GM11168 (cell line): ENCODE measurements around the gene SPRED2.

ENCODE experiments used
- in situ Hi-C: fragments of 300-500 bp; cut with MboI; formaldehyde crosslinking; loops from one replicate; pipeline ENCODE4 v1.12.0; 2022; ENCODE audit warnings: low sequenced_read_pairs; ENCODE audit not compliant: unreplicated experiment

The SPRED2 gene

DNA sequence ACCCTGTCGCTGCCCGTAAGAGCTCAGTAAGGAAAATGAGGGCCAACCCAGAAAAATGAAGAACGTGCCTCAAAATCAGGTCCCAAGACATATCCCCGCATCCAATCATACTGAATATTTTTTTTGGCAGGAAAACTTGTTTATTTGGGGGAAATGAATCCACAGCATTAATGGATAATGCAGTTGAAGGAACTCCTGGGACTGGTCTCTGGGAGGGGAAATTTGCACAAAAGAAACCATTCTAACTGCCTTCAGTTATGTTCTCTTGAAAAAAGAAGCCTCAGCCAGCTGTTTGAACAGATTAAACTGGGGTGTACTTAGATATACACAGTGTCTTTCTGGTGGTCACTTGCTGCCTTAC lies 61.3 kb downstream of the SPRED2 start:
- in situ Hi-C loops: no loop called here

DNA sequence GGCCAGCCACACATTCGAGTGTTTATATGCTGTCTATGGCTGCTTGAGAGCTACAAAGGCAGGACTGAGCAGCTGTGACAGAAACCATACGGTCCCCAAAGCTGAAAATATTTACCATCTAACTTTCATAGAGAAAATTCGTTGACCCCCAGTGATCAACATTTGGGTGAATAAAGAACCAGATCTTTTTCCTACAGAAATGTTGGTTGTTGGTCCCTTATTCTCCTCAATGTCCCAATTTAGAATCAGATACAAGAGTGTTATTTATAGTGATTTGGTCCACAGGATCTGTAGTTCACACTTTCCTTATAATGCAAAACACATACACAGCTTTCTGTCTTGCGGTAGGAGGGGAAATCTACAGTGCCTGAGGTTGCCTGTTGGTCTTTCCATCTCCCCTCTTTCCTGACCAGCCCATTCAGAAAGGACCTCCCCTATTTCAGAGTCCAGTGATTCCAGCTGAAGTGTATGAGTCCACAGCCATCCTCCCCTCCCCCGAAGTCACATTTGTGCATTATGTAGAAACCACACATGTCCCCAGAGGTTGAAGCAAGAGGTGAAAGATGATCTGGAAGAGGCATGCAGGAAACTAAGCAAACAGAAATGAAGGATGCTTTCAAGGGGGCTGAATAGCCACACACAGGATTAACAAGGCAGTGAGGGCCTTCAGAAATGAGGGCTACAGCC lies 61.9 kb downstream of the SPRED2 start:
- in situ Hi-C loops: no loop called here

DNA sequence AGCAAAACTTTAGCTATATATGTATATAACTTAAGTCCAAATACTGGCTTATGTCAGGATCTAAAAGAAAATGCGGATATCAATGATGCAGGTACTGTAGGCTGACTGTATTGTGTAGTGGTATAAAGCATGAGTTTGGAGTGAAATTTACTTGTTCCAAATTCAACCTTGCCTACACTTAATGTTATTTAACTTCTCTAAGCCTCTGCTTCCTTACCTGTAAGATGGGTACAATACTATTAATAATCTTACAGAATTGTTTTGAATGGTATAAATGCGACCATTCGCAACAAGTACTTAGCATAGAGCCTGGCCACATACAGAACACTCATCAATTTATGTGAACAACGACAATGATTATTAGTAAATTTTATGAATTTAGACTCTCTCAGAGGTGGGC lies 62.4 kb downstream of the SPRED2 start:
- in situ Hi-C loops: no loop called here

DNA sequence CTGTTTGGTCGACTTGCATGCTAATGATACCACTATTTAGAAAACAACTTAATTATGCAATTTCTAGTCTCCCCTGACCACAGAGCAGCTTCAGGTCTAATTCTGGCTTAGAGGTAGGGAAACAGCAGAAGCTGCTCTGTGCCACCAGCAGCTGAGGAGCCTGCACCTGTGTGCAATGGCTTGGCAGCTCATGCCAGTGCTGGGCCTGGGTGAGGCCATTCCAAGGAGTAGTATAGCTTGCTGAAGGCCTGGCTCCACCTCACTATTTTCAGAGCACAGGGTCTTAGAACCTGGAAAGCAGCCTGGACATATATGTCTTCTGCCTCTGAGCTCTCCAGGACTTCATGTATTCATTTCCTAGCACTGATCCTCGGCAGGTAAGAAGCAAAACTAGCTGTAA lies 62.8 kb downstream of the SPRED2 start:
- in situ Hi-C loops: no loop called here

DNA sequence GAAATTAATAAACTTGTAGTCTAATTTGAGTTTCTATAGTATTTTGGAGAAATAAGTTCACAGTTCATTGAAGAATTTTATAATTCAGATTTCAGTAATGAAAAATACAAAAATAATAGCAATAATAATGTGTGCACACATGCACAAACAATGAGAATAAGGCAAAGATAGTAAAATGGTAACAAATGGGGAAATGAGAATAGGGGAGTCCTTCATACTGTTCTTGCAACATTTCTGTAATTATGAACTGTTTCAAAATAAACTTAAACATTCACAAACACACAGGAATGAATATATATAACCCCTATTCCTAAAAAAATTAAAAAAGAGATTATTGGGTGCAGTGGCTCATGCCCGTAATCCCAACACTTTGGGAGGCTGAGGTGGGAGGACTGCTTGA lies 63.9 kb downstream of the SPRED2 start:
- in situ Hi-C loops: no loop called here

DNA sequence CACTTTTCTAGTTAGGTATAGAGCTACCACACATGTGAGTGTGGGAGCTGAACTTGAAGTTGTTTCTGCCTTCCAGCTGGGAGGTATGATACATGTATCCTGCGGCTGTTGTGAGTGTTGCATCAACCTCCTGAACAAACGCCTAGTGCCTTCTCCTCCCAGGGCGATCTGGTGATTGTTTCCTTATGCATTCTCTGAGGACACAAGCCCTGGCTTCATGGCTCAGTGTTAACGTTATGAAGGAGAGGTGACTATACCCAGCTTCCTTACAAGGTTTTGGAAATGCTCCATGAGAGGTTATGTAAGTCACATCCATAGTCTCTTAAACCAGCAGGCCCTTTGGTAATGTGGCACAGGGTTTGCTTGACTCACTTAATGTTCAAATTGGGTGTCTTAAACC lies 64.9 kb downstream of the SPRED2 start:
- in situ Hi-C loops: no loop called here

DNA sequence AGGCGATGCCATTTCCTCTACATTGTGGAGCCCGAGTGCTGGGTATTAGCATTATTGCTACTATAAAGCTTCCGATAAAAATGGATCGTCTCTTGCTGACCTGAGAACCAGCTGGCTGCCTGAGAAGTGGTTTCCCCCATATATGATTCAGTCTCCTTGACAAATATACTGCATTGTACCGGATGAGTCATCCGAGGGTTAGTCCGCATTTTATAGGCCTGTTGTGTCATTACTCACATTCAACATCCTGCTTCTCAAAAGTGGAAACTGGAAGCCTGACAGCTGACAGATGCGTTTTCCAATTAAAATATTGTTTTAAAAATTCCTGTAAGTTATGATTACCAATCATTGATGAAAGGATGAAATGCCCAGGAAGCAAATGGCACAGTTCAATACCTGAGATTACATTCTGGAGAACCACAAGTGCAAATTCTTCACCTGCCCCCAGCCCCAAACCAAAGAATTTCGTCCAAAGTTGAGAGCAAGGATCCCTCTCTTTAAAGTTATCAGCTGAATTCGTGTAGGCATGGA lies 65.7 kb downstream of the SPRED2 start:
- in situ Hi-C loops: no loop called here

DNA sequence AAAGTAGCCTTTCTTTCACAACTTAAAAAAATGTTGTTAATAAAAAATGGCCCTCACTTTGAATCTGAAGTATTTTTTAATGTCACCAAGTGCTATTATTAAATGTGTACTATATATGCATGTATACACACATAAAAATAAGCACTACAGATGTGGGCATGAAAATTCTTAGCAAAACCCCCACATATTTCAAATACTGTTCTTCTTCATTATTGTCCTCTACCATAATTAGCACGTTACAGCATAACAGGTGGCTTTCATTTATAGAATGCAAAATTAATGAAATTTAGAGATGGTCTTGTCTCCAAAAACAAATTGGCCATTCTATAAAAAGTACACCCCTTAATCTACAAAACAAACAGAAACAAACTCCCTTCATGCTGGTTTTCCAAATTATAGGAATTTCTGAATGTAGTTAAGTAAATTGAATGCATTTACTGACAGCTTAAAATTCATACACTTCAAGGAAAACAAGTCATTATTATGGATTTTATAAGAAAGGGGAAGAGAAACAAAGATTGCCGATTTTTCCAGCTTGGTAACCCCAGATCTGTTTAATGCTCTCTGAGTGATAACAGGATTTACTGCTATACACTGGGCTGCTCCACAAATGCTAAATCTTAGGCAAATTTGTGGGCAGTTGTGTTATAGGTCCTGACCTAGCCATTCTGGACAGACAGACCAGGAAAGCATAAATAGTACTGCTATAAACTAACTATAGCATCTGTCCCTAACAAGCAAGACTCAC lies 67.2 kb downstream of the SPRED2 start:
- in situ Hi-C loops: no loop called here

DNA sequence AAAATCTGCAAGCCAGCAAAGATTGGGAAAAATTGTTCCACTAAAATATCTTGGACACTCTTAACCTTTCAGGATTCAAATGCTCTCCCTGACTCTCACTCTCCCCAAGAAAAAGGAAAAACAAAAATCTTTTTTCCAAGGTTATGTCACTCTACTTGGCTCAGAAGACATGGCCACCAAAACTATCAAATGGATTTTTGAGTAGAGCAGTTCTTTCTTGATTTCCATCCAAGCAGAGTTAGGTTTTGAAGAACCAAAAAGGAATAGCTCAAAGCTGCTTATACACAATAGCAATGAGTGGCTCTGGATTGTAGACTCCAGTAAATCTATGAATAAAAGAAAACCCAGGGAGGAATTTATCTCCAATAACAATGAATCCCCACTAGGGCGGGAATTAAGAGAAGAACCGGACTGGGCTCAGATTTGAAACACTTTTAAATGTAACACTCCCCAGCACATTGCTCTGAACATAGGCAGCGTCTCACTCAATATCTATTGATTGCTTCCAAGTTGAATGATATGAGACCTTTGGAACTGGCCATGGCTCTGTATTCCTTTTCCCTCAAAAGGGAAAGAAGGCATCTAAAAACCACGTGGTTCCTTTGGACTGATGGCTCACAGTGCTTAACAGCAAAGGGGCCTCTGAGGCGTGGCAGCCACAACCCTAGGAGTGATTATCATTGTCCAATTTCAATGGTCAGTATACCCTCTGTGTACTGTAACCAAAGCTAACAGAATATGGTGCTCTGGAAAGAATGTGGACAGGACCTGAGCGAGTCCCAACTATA lies 68.3 kb downstream of the SPRED2 start:
- in situ Hi-C loops: no loop called here

DNA sequence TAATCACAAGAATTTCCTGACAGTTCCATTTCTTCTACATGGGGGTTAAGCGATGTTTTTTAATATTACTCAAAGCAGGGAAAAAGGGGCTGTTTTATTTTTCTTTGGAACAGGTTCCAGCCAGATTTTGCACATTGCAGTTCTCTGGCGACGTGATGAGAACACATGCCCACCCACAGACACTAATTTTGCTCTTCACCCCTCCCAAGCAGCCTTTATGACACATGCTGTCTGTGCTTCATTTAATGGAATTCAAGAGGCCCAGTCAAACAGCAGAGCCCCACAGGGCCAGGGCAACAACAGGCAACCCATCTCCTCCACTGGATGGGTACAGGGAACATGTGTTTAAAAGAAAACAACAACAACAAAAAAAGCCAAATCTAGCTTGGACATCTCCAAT lies 70.8 kb downstream of the SPRED2 start:
- in situ Hi-C loops: no loop called here

DNA sequence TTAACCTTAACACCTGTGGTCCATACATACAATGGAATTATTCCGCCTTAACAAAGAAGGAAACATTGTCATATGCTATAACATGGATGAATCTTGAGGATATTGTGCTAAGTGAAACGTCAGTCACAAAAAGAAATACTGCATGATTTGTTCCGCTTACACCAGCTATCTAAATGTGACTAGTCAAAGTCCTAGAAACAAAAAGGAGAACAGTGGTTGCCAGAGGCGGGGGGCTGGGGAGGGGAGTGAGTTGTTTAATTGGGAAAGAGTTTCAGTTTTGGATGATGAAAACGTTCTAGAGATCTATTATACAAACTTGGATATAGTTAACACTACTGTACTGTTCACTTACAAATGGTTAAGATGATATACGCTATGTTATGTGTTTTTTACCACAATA lies 72.0 kb downstream of the SPRED2 start:
- in situ Hi-C loops: no loop called here

DNA sequence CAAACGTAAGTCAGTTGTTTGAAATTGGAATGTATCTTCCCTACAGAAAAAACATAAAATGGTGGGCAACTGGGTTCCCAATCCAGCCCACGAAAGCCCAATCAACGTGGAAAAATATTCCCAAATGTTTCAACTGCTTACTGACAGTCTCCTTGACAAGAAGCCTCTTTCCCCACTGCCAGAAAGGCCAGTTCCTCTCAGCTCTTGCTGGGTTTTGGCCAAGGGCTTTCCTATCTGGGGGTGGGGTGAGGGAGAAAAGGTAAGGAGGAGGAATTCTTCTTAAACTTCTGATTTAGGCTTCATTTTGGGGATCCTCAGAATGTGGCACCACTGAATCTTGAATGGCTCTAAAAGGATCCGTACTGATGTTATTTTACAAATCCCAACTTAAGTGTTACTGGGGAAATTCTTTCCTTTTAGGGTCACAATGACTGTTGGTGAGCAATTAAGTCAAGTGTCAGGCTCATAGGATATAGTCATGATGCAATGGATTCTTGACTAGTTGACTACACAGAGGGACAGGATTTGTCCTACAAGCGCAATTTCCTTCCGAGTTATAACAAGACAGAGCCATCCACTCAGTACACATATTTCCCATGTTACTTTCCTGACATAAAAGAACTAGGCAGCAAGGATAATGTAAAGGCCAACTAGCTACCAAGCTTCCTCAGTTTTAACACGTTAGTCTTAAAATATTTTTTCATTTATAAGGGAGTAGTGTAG lies 73.6 kb downstream of the SPRED2 start:
- in situ Hi-C loops: no loop called here

DNA sequence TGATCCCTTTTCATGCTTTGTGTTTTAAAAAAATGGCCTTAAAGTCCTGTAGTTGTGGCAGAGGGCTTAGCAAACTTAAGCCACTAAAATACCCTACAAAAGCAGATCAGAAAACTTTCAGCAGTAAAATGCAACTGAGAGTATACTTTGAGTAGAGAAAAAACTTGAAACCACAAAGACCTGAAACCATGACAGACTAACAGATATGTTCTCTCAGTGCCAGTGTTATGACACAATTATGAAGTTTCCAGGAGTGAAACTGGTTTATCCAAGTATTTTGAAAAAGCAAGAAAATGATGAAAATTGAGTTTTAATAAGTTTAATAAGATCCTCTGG lies 74.5 kb downstream of the SPRED2 start:
- in situ Hi-C loops: no loop called here

DNA sequence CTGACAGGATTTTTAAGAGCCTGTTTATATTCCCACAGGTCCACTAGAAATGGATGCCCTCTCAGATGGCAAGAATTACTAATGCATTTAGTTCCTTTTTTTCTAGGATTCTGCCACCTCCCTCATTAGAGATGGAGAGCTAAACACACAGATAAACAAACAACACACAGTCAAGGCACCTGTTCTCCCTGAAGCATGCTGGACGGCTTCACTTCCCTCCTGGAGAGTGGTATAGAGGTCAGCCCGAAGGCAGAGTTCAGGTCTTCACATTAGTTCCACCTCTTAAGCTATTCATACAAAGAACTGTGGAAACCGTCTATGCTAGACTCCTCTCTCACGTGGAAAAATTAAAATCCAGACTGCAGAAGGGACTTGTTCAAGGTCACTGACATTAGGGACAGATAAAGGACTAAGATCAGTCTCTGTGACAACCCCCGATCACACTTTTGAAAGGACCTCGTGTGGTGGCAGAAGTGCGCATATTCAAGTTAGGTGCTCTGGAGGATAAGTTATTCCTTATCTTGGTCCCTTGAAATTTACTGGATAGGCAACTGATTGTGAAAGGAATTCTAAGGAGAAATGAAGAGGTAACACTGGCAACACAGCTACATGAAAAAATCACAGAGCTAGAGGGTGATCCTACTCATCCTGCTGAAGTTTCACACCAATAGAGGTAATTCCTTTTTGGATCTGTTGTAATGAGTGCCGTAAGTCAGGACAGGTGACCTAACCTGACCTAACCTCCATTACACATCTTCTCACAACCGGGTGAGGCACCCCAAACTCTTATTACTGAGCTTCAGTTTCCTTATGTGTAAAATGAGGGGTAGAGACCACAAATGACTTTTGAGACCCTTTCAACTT lies 75.1 kb downstream of the SPRED2 start:
- in situ Hi-C loops: no loop called here

DNA sequence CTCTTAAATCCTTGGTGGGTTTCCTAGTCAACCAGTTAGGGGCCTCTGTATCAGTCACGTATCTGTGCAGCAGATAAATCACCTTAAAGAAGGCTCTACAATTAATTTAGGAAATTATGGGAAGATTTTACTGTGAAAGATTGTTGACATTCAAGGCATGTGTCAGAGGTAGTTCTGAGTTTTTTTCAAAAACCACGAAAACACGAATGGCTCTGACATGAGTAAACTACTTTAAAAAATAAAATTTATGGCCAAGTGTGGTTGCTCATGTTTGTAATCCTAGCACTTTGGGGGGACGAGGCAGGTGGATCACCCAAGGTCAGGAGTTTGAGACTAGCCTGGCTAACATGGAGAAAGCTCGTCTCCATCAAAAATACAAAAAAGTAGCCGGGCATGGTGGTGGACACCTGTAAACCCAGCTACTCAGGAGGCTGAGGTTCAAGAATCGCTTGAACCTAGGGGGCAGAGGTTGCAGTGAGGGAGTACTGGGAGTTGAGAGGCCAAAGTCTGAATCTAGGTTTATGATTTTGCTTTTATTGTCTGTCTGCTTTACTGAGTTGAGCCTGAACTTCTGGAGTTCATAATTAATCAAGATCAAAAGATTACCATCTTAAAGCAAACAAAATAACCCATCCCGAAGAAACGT lies 77.1 kb downstream of the SPRED2 start:
- in situ Hi-C loops: no loop called here

DNA sequence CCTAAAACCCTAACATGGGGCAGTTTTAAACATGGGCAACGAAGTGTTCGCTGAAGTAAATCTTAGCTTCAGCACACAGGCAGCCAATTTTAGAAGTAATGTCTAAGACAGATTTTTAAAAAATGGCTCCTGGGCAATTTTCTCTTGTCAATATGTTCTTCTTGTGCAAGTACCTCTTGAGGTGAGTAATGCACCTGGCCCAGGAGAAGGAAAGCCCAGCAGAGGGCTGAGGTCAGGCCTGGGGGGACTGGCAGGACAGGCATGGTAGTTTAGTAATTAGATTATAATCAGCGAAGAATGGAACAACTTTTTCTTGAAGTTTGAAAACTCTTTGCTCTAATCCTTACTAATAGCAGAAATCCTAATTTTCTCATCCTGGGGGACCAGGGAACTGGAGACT lies 77.6 kb downstream of the SPRED2 start:
- in situ Hi-C loops: no loop called here

DNA sequence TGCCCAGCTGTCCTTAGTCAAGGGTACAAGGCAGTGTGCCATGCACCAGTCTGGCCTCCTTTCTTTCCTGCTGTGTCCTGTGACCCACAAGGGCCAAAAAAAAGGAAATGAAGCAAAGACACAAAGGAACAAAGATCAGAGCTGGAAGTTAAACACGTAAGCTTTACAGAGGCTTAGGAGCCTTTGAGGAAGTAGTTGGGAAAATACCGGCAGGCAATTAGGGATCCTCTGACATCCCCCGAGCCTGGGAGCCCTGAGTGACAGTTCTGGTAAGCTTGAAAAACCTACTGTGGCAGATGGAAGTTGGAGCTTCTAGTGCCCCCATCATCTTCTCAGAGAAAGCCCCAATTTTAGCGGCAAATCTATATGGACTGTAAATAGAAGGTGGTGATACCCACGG lies 78.5 kb downstream of the SPRED2 start:
- in situ Hi-C loops: no loop called here

DNA sequence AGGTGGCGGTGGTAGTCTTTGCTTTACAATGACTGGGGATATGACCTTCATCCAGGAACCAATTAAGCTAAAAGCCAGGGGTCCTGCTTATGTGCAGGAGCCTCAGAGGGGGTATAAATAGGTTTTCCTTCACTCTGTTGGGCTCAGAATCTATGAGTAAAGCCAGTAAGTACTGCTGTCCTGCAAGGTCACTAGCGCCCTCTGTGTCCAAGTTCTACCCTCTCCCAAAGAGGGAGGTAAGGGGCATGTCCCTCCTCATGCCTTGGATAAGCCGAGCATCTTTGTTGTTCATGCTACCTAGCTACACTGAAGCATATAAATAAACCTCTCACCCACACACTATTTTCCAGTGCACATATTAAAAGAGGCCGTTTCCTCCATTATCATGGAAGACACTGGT lies 79.4 kb downstream of the SPRED2 start:
- in situ Hi-C loops: no loop called here

DNA sequence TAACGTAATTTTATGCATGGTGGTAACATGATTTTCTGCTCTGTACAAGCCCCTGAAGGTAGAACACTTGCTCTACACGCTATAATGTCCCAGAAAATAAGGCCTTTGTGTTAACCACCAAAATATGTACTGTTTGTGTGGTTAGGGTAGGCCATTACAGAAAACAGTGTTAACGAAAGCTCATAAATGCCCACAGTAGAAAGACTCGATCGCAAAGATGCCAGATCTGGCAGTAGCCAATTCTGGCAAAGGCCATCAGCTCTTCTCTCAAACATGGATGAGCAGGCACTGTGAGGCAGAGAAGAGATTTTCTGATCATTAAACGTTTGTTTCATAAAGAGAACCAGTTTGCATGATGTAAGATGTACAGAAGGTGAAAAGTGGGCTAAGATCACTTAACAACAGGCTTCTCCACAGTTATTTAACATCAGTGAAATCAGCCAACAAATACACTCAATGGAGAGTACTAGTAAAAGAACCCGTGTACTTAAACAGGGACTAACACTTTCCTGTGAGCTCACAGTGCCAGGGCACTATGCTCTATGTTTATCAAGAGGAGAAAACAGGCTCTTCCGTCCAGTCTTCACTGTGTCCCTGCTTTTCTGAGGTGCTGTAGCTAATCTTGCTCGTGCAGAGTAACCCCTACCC lies 80.3 kb downstream of the SPRED2 start:
- in situ Hi-C loops: no loop called here
